ENCODE data around the gene ADSL. TPM values are rescaled to one million over a fixed set of nuclear protein-coding genes. Genes with fewer than 3 reads are reported as not detected.

Gene ADSL
- polyA plus RNA-seq, 1 experiment = 115 TPM

GRCh38 chr22:40410731-40411505 is 64.6 kb downstream of the ADSL start:
- Histone ChIP-seq H3K4me3 (ENCODE audit: low read depth, low read length) (no peak overlapping the region), H3K27me3 (ENCODE audit: control insufficient read depth, insufficient read depth, low read length) (no peaks in the 10 kb centered on the region), H3K36me3 (ENCODE audit: control insufficient read depth, insufficient read depth, low read length) (peaks cover 51% of the 10 kb centered on the region)
- ChIA-PET POLR2A (no interaction called here), CTCF (interaction anchor here (0.9 to 1.5 kb wide), 2 partner anchors 26 to 235 kb away, joined by 3 to 4 read pairs; no protein-coding TSS in a partner anchor)
- no peak for TF ChIP-seq CTCF (IDR thresholded peaks at IDR 0.05; ENCODE audit: insufficient read depth, low read depth, low read length)
- DNase-seq (ENCODE audit: low read depth) = no peak

DNA sequence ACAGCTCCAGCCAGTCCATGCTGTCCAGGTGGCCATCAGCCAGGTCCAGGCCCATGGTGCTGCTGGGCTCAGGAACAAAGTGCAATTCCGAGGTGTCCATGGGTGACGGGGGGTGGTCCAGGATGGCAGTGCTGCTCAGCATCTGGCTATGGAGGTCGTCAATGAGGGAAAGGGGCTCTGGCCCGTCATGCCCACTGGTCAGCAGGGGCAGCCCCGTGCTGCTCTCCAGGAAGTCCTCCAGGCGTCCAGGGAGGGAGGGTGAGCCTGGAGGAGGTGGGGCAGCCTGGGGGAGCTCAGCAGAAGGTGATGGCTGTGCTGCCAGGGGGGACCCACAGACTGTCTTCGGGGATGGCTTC is 65.2 kb downstream of the ADSL start:
- Histone ChIP-seq H3K4me3 (ENCODE audit: low read depth, low read length) (no peak overlapping the region), H3K27me3 (ENCODE audit: control insufficient read depth, insufficient read depth, low read length) (no peaks in the 10 kb centered on the region), H3K36me3 (ENCODE audit: control insufficient read depth, insufficient read depth, low read length) (peaks cover 51% of the 10 kb centered on the region)
- POLR2A ChIA-PET = no interaction called here
- DNase-seq (ENCODE audit: low read depth) = no peak
- TF ChIP-seq CTCF (IDR thresholded peaks at IDR 0.05; ENCODE audit: insufficient read depth, low read depth, low read length) = no peak
- CTCF ChIA-PET = interaction anchor here (0.9 kb wide), 1 partner anchor 25 kb away, joined by 4 read pairs; no protein-coding TSS in a partner anchor

DNA sequence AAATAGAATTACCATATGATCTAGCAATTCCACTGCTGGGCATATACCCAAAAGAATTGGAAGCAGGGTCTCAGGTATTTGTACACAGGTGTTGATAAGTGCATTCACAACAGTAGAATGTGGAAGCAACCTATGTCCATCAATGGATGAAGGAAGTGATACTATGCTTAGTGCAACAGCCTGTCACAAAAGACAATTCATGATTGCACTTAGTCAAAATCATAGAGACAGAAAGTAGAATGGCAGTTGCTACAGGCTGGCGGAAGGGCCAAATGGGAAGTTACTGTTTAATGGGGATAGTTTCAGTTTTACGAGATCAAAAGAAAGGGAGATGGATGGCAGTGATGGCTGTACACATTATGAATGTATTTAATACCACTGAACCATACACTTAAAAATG is 66.1 kb downstream of the ADSL start:
- DNase-seq (ENCODE audit: low read depth) = no peak
- no peak overlapping the region for H3K4me3 ChIP-seq (ENCODE audit: low read depth, low read length)
- no peak for TF ChIP-seq CTCF (IDR thresholded peaks at IDR 0.05; ENCODE audit: insufficient read depth, low read depth, low read length)
- no peaks in the 10 kb centered on the region for H3K27me3 ChIP-seq (ENCODE audit: control insufficient read depth, insufficient read depth, low read length)
- peaks cover 48% of the 10 kb centered on the region for H3K36me3 ChIP-seq (ENCODE audit: control insufficient read depth, insufficient read depth, low read length)
- ChIA-PET POLR2A (no interaction called here), CTCF (no interaction called here)

- DNase-seq (ENCODE audit: low read depth) = no peak
- H3K36me3 ChIP-seq (ENCODE audit: control insufficient read depth, insufficient read depth, low read length) = peaks cover 49% of the 10 kb centered on the region
- no peak overlapping the region for H3K4me3 ChIP-seq (ENCODE audit: low read depth, low read length)
- CTCF ChIA-PET = no interaction called here
- no peak for TF ChIP-seq CTCF (IDR thresholded peaks at IDR 0.05; ENCODE audit: insufficient read depth, low read depth, low read length)
- POLR2A ChIA-PET = no interaction called here
- no peaks in the 10 kb centered on the region for H3K27me3 ChIP-seq (ENCODE audit: control insufficient read depth, insufficient read depth, low read length)
Observed at GRCh38 chr22:40413873-40414272, 67.6 kb downstream of the ADSL start.

DNA sequence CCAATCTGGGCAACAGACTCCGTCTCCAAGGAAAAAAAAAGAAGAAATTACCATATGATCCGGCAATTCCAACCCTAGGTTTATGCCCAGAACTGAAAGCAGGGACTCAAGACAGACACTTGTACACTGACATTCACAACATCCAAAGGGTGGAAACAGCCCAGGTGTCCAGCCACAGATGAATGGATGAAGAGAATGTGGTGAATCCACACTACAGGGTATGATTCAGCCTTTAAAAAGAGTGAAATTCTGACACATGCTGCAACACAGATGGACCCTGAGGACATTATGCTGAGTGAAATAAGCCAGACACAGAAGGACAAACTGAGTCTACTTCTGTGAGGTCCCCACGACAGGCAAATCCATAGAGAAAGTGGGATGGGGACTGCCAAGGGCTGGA is 68.0 kb downstream of the ADSL start:
- DNase-seq (ENCODE audit: low read depth) = no peak
- Histone ChIP-seq H3K36me3 (ENCODE audit: control insufficient read depth, insufficient read depth, low read length) (peaks cover 49% of the 10 kb centered on the region), H3K27me3 (ENCODE audit: control insufficient read depth, insufficient read depth, low read length) (no peaks in the 10 kb centered on the region), H3K4me3 (ENCODE audit: low read depth, low read length) (no peak overlapping the region)
- POLR2A ChIA-PET = no interaction called here
- CTCF ChIA-PET = no interaction called here
- TF ChIP-seq CTCF (IDR thresholded peaks at IDR 0.05; ENCODE audit: insufficient read depth, low read depth, low read length) = no peak

Measured in BJ (cell line).